Activated CD8-positive, alpha-beta memory T cell treated with anti-CD3 and anti-CD28 coated beads, Interleukin-2, amount 50 U/mL, for 4 hours (primary cell): ENCODE results near the gene RFPL4A.

Experiments used
- DNase-seq: peaks from one replicate; pipeline ENCODE4 v3.0.0-alpha.2; 2020

Gene RFPL4A

DNA sequence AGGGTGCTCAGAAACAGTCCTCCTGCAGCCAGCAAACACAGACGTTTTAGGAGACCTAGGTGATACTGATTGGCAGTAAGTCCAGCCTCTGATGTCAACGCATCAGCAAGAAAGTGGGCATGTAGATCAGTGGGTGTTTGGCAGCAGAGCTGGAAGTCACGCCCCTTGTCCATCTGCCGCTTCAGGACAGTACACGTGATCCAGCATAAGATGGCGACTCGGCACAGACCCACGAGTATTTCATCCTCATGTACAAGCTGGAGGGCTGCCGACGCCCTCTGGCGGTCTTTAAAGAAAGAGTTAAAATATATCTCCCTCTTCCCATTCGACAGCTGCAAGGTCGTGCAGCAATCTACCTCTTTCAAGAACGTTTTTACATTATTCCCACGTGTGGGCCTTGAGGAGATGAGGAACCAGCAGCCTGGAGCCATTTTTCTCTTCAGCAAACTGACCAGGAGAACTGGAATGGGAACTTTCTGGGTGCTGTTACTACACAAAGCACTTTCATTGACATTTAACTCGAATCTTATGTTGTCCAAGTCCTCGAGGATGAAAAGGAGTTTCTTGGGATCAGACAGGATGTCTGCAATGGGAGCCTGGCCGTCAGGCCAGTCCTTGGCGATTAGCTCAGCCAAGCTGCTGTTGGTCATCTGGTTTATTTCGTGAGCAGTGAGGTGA, 50.6 kb downstream of the RFPL4A start:
- DNase-seq, result no peak

DNA sequence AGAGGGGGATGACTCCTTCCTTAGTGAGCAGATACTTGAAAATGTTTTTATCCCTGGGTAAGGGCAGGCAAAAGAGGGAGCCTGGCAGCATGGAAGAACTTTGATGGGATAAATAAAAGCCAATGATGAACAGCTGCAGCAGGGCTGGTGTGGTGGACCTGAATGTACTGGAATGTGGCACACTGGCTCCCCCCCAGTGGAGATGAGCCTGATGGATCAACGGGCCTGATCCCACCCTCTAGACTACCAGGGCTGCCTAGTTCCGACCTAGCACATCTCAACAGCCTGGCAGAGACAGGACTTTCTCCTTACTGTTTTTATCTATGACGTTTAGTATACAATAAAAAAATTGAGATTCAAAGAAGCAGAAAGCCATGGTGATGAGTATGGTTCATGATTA, 52.4 kb downstream of the RFPL4A start:
- DNase-seq, result no peak

DNA sequence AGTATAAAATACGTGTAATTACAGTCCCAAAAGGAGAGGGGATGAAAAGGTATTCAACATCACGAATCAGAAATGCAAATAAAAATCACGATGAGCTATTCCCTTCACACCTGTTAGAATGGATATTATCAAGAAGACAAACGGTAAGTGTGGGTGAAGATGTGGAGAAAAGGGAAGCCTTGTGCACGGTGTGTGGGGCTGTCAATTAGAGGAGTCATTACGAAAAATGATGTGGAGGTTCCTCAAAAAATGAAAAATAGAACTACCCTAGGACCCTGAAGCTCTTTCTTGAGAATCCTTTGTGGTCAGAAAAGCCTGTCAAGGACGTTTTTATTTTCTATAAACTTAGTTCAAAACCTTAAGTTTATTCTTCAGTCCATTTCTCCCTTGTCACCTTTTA, 53.6 kb downstream of the RFPL4A start:
- DNase-seq, result no peak
